Vagina (tissue), 2 donors: ENCODE results near the gene NOP16.

ENCODE experiments used
- CTCF ChIP-seq, 3 experiments: fragments of 450-650 bp in 2 of 3; fragments of 200-600 bp in 1 of 3; sonication (generic) in 1 of 3; IDR thresholded peaks; one replicate each; pipeline ENCODE4 v1.5.1; 2017 to 2019; ENCODE audit warnings: antibody characterized with exemption in 3 of 3, mild to moderate bottlenecking in 2 of 3, moderate library complexity in 2 of 3
- POLR2A ChIP-seq, 2 donors: fragments of 450-650 bp; IDR thresholded peaks; one replicate each; pipeline ENCODE4 v1.6.1; 2017; ENCODE audit warnings: antibody characterized with exemption in 2 of 2, mild to moderate bottlenecking in 2 of 2, moderate library complexity in 2 of 2
- POLR2AphosphoS5 ChIP-seq, 2 donors: sonication (generic); formaldehyde crosslinking; IDR thresholded peaks; one replicate each; pipeline ENCODE4 v1.9.0; 2017; ENCODE audit warnings: antibody characterized with exemption in 2 of 2, mild to moderate bottlenecking in 2 of 2, low read depth in 1 of 2; ENCODE audit not compliant: insufficient read depth in 1 of 2

GRCh38 chr5:176339304-176339703 is 49.1 kb downstream of the NOP16 start:
- no peak for TF ChIP-seq CTCF (IDR thresholded peaks at IDR 0.05)
- TF ChIP-seq POLR2A (IDR thresholded peaks at IDR 0.05), result no peak
- TF ChIP-seq POLR2AphosphoS5 (IDR thresholded peaks at IDR 0.05; ENCODE audit: insufficient read depth in 1 of 2, low read depth in 1 of 2), result no peak
